Measurements from ENCODE around the gene EVL. TPM values are rescaled to one million over a fixed set of nuclear protein-coding genes. Genes with fewer than 3 reads are reported as not detected.

Gene EVL
- total and polyA plus RNA-seq, 10 of the 15 experiments (the other 5 are each of a cell fraction or from before 2014, with no cell fraction given) = 11.9 to 341 (median 89.8) TPM

DNA sequence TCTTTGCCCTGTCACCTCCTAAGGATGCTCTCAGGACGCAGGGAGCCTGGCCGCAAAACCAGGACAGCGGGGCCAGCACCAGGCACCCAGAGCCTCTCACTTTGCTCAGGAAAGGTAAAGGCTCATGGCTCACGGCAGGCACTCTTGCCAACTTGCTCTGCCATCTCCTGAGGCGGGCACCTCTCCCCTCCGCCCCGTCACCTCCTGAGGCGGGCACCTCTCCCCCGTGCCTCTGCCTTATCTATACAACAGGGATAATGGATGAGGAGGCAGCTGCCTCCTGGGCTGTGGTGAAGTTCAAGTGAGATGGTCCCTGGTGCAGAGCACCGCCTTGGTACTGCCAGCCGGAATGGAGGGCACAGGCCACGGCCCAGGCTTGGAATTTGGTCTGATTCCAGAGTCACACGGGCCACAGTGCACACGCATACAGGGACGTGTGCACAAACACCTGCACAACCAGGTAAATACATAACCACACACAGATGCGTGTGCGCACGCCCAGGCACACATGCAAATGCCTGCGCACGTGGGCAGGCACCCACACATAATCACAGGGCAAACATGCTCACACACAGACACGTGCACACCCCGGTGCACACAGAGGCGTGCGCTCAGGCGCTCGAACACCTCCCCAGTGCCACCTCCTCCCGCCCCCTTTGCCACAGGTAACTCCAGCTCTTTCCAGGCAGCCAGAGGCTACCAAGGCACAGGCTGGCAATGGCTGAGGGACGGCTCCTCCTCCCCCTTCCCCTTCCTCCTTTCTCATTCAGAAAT, 82.7 kb downstream of the EVL start:
- ATAC-seq = peak; percentile 29
- no peak for FAIRE-seq
- ChIA-PET CTCF (interaction anchor here (0.6 kb wide), 1 partner anchor 91 kb away, joined by 3 read pairs; no protein-coding TSS in a partner anchor), POLR2A (no interaction called here), RAD21 (ENCODE audit: unreplicated experiment) (no interaction called here), SMC1A (ENCODE audit: uncharacterized antibody, unreplicated experiment) (no interaction called here)
- TF ChIP-seq POU2F2 (IDR thresholded peaks at IDR 0.05; ENCODE audit: borderline replicate concordance, low read depth, low read length) (peak; percentile 86; the same call in 1 of the 3 replicates), BHLHE40 (IDR thresholded peaks at IDR 0.05; ENCODE audit: borderline replicate concordance in 1 of 2, low read depth in 2 of 2, low read length in 1 of 2) (peak; percentile 49 to 86; a peak in 3 of 4 replicates), POLR2AphosphoS2 (IDR thresholded peaks at IDR 0.05; ENCODE audit: low read depth, low read length) (peak; percentile 48), ZNF622 (IDR thresholded peaks at IDR 0.05) (no peak)
- TF ChIP-seq, protein P1, sequence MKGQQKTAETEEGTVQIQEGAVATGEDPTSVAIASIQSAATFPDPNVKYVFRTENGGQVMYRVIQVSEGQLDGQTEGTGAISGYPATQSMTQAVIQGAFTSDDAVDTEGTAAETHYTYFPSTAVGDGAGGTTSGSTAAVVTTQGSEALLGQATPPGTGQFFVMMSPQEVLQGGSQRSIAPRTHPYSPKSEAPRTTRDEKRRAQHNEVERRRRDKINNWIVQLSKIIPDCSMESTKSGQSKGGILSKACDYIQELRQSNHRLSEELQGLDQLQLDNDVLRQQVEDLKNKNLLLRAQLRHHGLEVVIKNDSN (IDR thresholded peaks at IDR 0.05; ENCODE audit: borderline replicate concordance, extremely low read length, insufficient read depth, low read depth, low read length) = peak; percentile 4
- Histone ChIP-seq H3K27me3 (replicated peaks in 1 of 2; ENCODE audit: control insufficient read depth in 2 of 2, insufficient read depth in 2 of 2, low read length in 1 of 2) (no peaks in the 10 kb centered on the region), H3K36me3 (ENCODE audit: control insufficient read depth in 2 of 2, insufficient read depth in 2 of 2, low read length in 1 of 2) (peaks cover 0 to 2% of the 10 kb centered on the region in 2 experiments; a peak in 2 of 4 replicates), H3K27ac (ENCODE audit: control insufficient read depth, insufficient read depth) (no peak overlapping the region), H3K9me3 (replicated peaks; ENCODE audit: control insufficient read depth, insufficient read depth, low read length) (no peaks in the 10 kb centered on the region), H3K4me3 (no peak overlapping the region), H4K20me1 (ENCODE audit: control insufficient read depth, insufficient read depth) (no peaks in the 10 kb centered on the region), H3K9ac (ENCODE audit: control insufficient read depth, insufficient read depth, low read length) (no peak overlapping the region), H2AFZ (ENCODE audit: control insufficient read depth, low read depth, low read length) (no peak overlapping the region), H3K4me1 (ENCODE audit: control insufficient read depth, insufficient read depth, low read length) (no peaks in the 10 kb centered on the region), H3K4me2 (ENCODE audit: control insufficient read depth, insufficient read depth) (no peak overlapping the region), H3K79me2 (ENCODE audit: control insufficient read depth, insufficient read depth, low read length) (no peaks in the 10 kb centered on the region)
- no peak for DNase-seq (ENCODE audit: low read depth, low spot score)
- intact Hi-C loops (cut with micrococcal nuclease; ENCODE audit: unreplicated experiment) (loop anchor here (1.0 kb wide), 1 partner anchor 45 kb away; no protein-coding TSS in a partner anchor), in situ Hi-C loops (cut with MboI) (no loop called here)
- BruUV-seq (replicated peaks) = no TSS peak
- WGBS (ENCODE audit: insufficient coverage, insufficient replicate concordance, low lambda C conversion rate, missing lambda C conversion rate) = 22% methylated on average over 26 of the region's 28 CpGs

Measured in GM12878 (cell line).